ENCODE measurements around the gene TAF6.
A peak's percentile ranks its signal among the peaks of the same experiment; 100 is the strongest.

The TAF6 gene

DNA sequence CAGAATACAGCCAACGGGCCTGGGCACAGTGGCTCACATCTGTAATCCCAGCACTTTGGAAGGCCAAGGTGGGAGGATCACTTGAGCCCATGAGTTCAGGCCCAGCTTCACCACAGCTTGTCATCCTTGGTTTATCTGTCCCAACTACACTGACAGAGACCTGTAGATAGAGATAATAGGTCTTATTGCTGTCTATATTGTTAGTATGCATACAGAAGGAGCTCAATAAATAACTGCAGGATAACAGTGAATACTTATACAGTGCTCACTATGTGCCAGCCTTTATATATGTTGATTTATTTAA is 1.5 kb upstream of the TAF6 start:
- DNase-seq: no peak

DNA sequence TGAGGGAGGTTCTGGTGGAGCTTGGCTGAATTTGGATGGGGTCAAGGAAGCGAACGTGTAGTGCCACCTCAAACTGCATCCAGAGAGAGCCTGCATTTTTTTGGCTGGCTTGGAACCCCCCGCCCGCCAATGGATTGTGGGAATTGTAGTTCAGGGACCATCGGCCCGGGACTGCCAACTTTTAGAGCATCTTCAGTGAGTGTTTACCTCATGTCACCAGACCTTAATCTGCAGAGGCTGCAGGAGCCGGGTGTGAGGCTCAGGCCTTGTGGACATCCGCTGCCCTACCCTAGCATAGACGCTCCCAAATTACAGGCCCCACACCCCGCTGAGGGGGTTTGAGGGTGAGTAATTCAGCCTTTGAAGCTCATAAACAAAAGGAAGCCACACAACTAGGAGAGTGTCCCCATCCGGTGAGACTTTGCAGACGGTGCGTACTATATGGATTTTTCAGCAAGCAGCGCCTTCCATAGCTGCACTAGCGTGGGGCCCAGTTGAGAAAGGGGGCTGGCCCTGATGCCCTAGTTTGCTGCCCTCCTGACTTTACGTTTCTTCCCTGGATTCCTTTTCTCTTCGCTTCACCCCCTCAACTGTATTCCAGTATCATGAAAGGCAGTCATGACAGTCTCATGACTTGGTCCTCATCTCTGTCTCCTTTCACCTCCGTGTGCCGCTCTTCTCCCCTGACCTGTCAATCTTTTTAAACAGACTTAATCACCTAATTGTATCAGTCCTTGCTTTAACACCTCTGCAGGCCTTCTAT is 993 bp upstream of the TAF6 start:
- peak; percentile 67 for DNase-seq

DNA sequence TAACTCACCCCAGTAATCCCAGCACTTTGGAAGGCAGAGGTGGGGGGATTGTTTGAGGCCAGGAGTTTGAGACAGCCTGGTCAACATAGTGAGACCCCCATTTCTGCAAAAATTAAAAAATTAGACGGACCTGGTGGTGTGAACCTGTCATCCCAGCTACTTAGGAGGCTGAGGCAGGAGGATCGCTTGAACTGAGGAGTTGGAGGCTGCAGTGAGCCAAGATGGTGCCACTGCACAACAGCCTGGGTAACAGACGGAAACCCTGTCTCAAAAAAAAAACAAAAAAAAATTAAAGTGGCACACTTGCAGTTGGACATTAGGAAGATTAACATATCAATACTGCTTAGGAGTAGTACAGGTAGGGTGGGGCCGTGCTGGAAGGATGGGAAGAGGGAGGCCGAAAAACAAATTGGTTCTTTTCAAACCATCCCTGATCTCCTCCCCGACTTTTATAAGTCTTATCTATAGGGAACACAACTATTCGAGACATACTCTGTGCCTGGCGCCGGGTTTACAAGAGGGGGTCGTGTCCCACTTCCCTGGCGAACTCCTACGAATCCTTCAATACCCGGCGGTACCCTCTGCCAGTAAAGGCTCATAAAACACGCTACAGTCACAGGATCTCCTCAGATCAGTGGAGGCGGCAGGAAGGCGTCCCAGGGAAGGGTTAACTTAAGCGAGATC is 628 bp downstream of the TAF6 start:
- no peak for DNase-seq

DNA sequence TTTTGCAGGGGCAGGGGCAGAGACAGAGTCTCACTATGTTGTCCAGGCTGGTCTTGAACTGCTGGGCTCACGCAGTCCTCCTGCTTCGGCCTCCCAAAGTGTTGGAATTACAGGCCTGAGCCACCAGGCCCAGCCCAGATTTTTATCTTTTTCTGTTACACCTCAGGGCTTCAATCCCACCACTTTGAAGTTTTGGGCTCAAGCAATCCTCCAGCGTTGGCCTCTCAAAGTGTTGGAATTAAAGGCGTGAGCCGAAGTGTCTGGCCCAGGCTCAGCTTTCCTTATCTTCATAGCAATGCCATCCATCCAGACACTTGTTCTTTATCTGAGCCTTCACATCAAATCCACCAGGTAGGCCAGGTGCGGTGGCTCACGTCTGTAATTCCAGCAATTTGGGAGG is 4.1 kb downstream of the TAF6 start:
- DNase-seq: no peak

DNA sequence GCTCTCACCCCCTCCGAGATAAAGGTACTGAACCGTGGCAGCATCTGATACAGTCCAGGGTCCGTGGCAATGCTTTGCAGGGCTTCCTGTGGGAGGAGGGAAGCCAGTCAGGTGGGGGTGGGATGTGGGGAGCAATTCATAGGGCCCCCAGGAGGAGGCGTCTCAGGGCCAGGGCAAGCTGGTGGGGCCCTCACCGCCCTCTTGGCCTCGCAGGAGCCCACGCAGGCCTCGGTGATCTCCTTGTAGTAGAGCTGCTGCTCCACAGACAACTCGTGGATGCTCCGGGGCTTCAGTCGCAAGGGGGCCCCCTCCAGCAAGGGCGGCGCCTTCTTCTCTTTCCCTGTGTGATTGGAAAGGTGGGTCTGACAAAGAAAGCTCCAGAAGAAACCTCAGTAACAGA is 7.2 kb downstream of the TAF6 start:
- DNase-seq: no peak

DNA sequence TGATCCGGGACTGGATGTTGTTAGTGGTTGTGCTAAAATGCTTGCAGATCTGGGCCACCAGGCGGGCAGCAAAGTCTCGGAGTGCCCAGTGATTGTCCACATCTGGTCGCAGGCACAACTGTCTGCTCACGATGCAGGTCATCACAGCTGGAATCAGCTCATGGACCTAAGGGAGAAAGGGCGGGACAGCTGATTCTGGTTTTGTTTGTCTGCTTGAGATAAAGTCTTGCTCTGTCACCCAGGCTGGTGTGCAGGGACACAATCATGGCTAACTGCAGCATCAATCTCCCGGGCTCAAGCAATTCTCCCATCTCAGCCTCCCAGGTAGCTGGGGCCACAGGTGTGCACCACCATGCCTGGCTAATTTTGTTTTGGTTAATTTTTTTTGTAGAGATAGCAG is 8.0 kb downstream of the TAF6 start:
- DNase-seq: no peak

DNA sequence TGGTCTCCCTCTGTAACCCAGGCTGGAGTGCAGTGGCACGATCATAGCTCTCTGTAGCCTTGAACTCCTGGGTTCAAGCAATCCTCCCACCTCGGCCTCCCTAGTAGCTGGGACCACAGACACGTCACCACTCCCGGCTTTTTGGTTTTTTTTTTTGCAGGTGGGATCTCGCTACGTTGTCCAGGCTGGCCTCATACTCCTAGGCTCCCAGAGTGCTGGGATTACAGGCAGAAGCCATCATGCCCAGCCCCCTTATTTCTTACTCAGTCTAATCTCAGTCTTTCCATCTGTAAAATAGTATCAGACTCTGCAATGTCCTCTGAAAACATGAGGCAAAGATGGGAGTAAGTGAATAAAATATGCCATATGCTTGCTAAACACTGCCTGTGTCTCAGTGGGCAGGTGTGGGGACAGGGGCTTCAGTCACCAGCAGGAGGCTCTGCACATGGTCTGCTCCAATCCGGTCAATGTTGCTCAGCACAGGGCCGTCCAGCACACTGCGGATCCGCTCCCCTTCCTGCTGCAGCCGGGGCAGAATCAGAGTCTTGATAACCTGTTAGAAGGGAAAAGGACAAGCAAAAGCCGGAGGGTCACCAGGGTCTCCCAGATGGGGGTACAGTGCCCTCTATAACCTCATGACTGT is 9.5 kb downstream of the TAF6 start:
- no peak for DNase-seq

DNA sequence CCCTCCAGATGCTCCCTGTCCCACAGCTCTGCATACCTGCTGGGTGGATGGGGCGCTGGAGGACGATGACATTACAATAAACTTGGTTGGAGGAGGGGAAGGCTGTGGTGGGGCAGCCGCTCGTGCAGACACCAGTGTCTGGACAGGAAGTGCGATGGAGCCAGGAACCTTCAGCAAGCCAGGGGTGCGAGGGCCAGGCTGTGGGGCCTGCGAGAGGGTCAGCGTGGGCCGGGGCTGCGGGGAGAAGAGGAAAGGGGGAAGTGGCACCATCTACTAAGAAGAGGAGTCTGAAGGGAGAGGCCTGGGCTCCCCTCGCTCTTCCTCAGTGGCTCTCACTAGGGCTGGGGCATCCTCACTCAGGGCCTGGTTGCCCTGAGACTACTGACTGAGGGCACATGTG is 11.3 kb downstream of the TAF6 start:
- no peak for DNase-seq

DNA sequence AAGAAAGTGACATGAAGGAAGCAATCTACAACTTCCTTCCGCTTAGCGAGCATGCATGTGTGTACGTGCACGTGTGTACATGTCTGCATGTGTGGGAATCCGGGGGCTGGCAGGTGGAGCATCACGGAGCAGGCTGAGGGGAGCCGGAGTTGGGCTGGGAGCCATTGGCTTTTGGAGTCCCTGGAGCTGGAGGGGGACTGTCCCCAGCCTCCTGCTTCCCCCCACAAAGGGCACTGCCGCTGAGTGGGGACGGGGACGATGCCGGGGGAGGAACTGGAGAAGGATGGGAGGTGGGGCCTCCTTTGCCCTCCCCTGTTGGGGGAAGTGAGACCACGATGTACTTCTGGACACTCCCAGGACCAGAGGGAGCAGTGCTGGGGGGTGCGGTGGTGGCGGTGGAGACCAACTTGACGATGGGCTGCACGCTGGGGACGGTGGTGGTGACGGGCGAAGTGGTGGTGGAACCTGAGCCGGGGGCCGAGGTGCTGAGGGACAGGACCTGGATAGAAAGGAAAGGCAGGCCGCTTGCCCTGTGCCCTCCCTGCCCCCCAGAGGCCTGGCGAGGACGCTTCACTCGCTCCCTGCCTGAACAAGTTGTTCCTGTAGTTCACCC is 11.9 kb downstream of the TAF6 start:
- DNase-seq: no peak

DNA sequence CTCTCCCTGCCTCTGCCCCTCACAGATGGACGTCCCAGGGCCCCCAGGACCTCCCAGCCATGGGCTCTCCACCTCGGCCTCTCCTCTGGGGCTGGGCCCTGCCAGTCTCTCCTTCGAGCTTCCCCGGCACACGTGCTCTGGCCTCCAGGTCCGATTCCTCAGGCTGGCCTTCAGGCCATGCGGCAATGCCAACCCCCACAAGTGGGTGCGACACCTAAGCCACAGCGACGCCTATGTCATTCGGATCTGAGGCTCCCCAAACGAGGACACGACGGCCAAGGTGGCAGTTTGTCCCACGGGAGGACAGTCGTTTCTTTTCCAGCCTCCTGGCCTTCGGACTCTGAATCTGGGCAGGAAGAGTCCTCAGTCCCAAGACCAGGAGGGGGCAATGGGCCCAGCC is 12.5 kb downstream of the TAF6 start:
- DNase-seq: no peak

DNA sequence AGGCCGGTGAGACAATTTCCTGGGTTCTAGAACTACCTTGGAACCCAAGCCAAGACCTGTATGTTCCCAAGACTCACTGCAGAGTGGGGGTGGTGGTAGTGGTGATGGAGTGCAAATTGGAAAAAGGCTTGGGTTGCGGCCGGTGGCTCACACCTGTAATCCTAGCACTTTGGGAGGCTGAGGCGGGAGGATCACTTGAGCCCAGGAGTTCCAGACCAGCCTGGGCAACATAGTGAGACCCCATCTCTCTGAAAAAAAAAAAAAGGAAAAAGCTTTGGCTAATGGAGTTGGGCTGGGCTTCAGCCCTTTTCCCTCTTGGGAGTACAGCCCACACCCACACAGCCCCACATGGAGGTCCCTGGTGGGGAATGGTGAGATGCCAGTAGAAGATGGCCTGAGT is 13.6 kb downstream of the TAF6 start:
- no peak for DNase-seq

DNA sequence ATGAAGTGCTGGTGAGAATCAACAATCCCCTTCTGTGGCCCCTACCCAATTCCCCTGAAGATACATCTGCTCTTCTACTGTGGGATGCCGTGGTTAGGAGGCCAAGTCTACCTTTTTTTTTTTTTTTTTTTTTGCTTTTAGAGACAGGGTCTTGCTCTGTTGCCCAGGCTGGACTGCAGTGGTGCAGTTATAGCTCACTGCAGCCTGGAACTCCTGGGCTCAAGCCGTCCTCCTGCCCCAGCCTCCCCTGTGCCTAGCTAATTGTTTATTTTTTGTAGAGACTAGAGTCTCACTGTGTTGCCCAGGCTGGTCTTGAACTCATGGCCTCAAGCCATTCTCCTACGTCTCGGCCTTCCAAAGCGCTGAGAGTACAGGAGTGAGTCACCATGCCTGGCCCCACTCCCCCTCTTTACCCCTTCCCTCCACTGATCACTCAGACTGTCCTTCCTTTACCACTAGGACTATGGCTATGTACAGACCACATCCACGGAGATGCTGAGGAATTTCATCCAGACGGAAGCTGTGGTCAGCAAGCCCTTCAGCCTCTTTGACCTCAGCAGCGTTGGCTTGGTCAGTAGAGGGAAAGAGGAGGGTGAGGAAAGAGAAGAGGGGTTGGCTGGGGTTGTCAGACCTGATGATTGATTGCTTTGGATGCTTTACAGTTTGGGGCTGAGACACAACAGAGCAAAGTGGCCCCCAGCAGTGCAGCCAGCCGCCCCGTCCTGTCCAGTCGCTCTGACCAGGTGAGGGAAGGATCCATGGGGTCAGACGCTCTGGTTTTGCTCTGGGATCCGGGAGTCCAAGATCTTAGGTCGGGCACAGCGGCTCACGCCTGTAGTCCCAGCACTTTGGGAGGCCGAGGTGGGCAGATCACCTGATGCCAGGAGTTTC is 16.0 kb downstream of the TAF6 start:
- DNase-seq: peak; percentile 98

DNA sequence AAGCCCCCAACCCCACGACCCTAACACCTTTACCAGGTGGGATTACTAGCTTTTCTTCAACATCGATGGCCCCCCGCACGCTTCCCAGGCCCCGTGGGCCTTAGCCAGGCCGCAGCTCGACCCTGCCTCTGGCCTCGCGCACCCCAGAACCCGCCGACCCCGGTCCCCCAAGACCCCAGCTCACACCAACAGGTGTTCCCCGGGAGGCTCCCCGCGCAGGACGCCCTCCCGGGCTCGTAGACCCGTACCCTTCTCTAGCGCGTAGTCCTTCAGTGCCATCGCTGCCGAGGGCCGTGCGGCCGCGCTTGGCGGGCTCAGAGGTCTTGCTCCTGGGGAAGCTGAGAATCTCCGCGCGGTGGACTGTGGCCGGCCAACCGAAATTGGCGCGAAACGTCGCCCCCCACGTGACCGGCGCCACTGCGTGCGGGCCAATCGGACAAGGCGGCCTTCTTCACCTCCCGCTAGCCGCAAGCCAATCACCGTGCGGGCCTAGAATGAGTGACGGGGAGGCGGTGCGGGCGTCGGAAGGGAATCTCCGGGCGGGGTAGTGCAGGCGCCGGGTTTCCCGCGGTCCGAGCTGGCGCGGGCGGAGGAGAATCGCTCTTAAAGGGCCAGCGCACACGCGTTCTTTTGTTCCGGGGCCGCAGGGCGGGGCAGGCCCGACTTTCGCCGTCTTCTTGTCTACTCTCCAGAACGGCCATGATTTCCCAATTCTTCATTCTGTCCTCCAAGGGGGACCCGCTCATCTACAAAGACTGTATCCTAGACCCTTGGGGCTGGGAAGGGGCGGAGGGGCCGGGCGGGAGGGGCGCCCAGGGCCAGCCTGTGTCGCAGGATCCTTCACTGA is 17.9 kb downstream of the TAF6 start, which contains the start of the genes AP4M1 and MCM7:
Gene AP4M1, plus strand, starts transcription at position 628 of the 847 bp plus-strand sequence. Its CDS starts 72 bp downstream, at position 700.
Gene MCM7, minus strand, starts transcription at position 382 of the 847 bp plus-strand sequence. Its CDS starts 103 bp downstream, at position 279.
- DNase-seq: peak; percentile 100

DNA sequence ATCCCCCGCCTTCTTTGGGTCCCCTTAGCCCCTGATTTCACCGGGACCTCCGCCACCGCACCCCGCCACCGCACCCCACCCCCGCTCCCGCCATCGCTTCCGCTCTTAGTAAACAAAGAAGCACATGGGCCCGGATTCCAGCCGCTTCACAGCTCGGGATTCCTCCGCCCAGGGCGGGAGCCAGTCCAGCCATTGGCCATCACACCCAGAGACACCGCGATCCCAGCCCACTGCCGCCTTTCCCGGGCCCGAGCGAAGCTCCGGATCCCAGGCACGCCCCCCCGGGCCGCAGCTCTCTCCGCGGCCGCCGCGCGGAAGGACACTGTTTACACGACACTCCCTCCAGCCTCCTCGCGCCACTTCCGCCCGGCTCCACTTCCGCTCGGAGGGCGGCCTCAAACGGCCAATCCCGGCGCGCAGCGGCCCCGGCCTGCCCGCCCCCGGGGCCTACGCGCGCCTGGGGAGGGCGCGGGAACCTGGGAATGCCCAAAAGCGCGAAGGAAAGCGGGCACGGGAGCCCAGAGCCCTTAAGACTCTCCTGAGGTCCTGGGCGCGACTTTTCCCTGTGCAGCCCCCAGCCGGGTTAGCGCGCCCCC is 18.6 kb downstream of the TAF6 start:
- DNase-seq: peak; percentile 98

DNA sequence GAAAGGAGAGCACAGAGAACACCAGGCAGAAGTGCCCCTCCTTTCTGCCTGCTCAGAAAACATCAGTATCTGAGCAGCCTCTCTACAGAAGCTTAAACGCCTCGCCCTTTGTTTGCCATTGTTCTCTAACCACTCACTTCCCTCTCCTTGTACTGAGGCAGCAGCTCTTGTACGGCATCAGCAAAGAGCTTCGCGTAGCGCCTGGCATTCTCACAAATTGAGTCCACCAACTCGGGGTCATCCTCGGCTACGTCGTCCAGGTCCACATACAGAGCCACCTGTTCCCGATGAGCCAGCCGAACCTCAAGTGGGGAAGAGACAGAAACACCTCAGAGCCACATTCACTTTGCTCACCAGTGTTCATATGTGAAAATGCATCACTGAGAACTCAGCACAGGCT is 19.7 kb downstream of the TAF6 start:
- no peak for DNase-seq

DNA sequence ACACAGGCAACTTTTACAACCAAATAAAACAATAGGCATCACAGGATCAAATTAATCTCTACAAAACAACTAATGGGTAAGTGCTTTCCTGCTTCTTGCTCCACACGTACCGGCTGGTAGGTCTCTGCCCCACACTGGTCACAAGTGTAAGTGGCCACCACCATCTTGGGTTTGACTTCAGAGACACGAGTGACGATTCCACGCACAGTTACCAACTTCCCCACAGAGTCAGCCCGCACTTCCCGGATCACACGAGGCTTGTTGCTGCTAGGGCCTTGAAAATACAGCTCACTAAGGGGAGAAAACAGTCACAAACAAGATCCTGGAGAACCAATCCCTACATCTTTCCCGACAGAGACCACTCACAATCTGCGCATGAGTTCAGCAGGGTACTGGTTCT is 20.2 kb downstream of the TAF6 start:
- DNase-seq: no peak

DNA sequence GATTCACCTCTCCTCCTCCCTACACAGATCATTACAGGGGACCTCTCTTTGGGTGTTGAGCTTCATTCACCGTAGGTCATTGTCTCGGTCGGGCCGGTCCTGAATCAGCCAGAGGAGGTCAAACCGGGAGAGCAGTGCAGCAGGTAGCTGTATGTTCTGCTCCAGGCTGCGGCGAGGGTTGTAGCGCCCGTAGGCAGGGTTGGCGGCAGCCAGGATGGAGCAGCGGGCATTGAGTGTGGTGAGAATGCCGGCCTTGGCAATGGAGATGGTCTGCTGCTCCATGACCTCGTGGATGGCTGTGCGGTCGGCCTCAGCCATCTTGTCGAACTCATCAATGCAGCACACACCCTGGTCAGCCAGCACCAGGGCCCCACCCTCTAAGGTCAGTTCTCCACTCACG is 23.5 kb downstream of the TAF6 start:
- no peak for DNase-seq

DNA sequence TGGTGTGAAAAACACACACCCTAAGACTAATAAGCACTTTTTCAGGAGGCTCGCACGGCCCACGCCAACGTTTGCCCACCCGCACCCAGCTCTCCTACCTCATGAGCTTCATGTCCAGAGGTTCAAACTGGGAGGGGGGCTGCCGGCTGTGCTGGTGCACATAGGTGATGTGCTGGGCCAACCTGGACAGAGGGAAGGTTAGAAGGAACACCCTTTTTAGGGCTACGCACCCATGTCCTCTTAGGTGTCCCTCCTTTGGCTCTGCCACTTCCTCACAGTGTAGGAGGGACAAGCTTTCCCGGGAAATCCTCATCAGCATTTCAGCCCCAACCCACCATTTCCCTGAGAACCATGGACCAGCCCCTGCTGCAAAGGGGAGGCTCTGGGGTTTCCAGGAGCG is 23.9 kb downstream of the TAF6 start:
- no peak for DNase-seq

DNA sequence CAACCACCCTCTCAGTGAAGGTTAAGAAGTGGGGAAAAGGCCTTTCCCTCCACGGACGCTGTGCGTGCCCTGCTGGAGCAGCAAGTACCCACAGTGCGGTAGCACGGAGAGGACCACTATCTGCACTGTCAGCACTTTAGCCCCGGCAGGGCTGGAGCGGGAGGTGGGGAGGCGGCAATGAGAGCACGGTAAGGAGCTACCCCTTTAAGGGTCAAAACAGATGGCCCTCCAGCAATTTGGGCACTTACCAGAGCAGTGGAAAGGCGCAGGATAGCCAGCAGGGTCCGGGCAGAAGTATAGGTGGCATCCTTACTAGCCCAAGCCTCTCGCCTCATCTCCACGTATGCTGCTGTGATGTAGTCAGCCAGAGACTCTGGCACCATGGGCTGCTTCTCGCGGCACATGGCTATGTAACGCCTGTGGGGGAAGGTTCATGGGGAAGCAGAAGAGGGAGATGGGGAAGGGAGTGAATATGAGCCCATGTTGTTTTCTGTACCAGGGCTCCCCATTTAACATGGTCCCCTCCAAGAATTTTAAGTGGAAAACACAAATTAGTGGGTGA is 25.2 kb downstream of the TAF6 start:
- DNase-seq: no peak

DNA sequence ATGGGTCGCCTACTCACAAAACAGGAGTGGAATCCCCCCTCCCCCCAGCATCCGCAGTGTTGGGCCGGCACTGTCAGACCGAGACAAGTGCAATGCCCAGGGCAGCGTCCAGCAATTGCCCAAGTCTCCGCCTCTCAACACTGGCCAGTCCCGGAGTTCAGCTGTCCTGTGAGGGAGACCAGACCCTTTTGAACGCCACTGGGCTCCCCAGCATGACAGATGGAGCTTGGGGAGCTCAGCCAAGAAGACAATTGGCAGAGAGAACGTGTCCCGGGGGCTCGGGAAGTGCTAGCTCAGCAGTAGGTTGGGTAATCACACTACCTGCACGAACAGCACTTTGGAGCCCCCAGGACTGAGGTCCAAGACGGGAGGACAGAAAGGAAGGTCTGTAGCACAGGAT is 25.7 kb downstream of the TAF6 start:
- DNase-seq: no peak

DNA sequence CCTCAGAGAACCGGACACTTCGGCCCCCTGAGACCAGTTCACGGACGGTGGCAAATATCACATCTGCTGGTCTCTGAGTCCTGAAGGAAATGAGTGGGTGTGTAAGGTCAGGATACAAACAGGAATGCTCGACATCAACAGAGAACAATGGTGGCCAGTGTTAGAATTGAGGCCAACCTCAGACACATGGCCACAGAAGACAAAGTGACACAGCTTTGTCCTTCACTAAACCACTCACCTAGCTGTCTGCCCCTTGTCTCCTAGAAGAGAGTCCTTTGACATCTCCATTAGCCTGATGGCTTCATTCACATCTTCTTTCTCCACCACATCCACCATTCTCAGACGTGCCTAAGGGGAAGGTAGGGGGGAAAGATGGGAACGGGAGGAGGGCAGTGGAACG is 26.1 kb downstream of the TAF6 start:
- DNase-seq: no peak
